IMR-90 (cell line): Measurements from ENCODE around the gene STAC2. TPM values are rescaled to one million over a fixed set of nuclear protein-coding genes. Genes with fewer than 3 reads are reported as not detected.
"Not testable (repeated sequence)": the region's sequence is repeated elsewhere in the genome, so short reads cannot be mapped to it uniquely, and the experiment has no call there.

Source experiments
- ATAC-seq: fragments of 200-7000 bp; cut with Tn5 transposase; 2 replicates; pipeline ENCODE4 v1.9.1; 2020; ENCODE audit warnings: low read depth, mild to moderate bottlenecking, moderate library complexity
- BruUV-seq: library from RNA; stranded (reverse); fragments of 400-500 nt; replicated peaks from 2 replicates; lab custom pipeline; 2021; lab: Mats Ljungman, UMichigan
- CTCF ChIA-PET: fragments of 300-600 bp; formaldehyde crosslinking; extraction: SDS; loops from one replicate; lab custom pipeline; 2021; ENCODE audit warnings: antibody characterized with exemption; lab: Yijun Ruan, JAX
- POLR2A ChIA-PET: fragments of 300-600 bp; sonication (Branson Sonifier 250); formaldehyde crosslinking; loops from one replicate; lab custom pipeline; 2022; ENCODE audit warnings: antibody characterized with exemption; ENCODE audit not compliant: unreplicated experiment; lab: Charles Lee
- DNase-seq: peaks from one replicate; pipeline ENCODE4 v3.0.0; 2013
- H2AFZ ChIP-seq: replicated peaks from 2 replicates; pipeline ENCODE3; 2013; ENCODE audit warnings: low read length, mild to moderate bottlenecking; ENCODE audit not compliant: poor library complexity
- H2AK5ac ChIP-seq: 2 replicates; pipeline ENCODE4 v1.6.1; 2013; ENCODE audit warnings: low read depth, low read length, inconsistent platforms
- H2AK9ac ChIP-seq: replicated peaks from 2 replicates; pipeline ENCODE3; 2013; ENCODE audit warnings: mild to moderate bottlenecking, low read depth, low read length, moderate library complexity; ENCODE audit not compliant: poor library complexity
- H2BK120ac ChIP-seq: 2 replicates; pipeline ENCODE4 v1.6.1; 2013; ENCODE audit warnings: low read depth, low read length, inconsistent platforms
- H2BK15ac ChIP-seq: 3 replicates; pipeline ENCODE4 v1.6.1; 2013; ENCODE audit warnings: low read depth, low read length, inconsistent platforms
- H2BK20ac ChIP-seq: 2 replicates; pipeline ENCODE4 v1.6.1; 2013; ENCODE audit warnings: low read depth, mild to moderate bottlenecking, inconsistent platforms, low read length, moderate library complexity
- H2BK5ac ChIP-seq: 2 replicates; pipeline ENCODE4 v1.6.1; 2013; ENCODE audit warnings: mild to moderate bottlenecking, low read depth, low read length, inconsistent platforms; ENCODE audit not compliant: poor library complexity, severe bottlenecking
- H3K14ac ChIP-seq: replicated peaks from 2 replicates; pipeline ENCODE4 v1.6.1; 2013; ENCODE audit warnings: low read depth, low read length, inconsistent platforms
- H3K18ac ChIP-seq: 2 replicates; pipeline ENCODE4 v1.6.1; 2013; ENCODE audit warnings: low read depth, low read length, control low read depth
- H3K23ac ChIP-seq: 2 replicates; pipeline ENCODE4 v1.6.1; 2013; ENCODE audit warnings: low read depth, low read length, inconsistent platforms
- H3K27ac ChIP-seq: 2 replicates; pipeline ENCODE4 v1.5.1; 2013; ENCODE audit warnings: mild to moderate bottlenecking, control low read depth, low read length; ENCODE audit not compliant: insufficient read depth
- H3K27me3 ChIP-seq: 2 replicates; pipeline ENCODE4 v1.6.1; 2013; ENCODE audit warnings: low read length; ENCODE audit not compliant: control insufficient read depth, insufficient read depth
- H3K36me3 ChIP-seq: 2 replicates; pipeline ENCODE4 v1.6.1; 2013; ENCODE audit warnings: low read length, mixed read lengths; ENCODE audit not compliant: control insufficient read depth, insufficient read depth
- H3K4ac ChIP-seq: 2 replicates; pipeline ENCODE4 v1.6.1; 2013; ENCODE audit warnings: low read depth, low read length, inconsistent platforms
- H3K4me1 ChIP-seq: 2 replicates; pipeline ENCODE4 v1.6.1; 2013; ENCODE audit warnings: low read length, mixed read lengths; ENCODE audit not compliant: control insufficient read depth, insufficient read depth
- H3K4me2 ChIP-seq: 2 replicates; pipeline ENCODE4 v1.6.1; 2013; ENCODE audit warnings: low read depth, mild to moderate bottlenecking, control low read depth, low read length, moderate library complexity
- H3K4me3 ChIP-seq: 2 replicates; pipeline ENCODE4 v1.5.1; 2013; ENCODE audit warnings: low read depth, mild to moderate bottlenecking, control low read depth, low read length, moderate library complexity; ENCODE audit not compliant: insufficient read depth
- H3K56ac ChIP-seq: 2 replicates; pipeline ENCODE4 v1.6.1; 2013; ENCODE audit warnings: low read length, inconsistent platforms; ENCODE audit not compliant: insufficient read depth; ENCODE audit errors: extremely low read depth
- H3K79me1 ChIP-seq, 2 experiments: 2 replicates each; pipeline ENCODE4 v1.6.1; 2013; ENCODE audit warnings: low read length in 2 of 2, inconsistent platforms in 1 of 2, low read depth in 1 of 2
- H3K9ac ChIP-seq: 2 replicates; pipeline ENCODE4 v1.6.1; 2013; ENCODE audit warnings: low read depth, low read length, control low read depth
- H3K9me1 ChIP-seq: 2 replicates; pipeline ENCODE4 v1.6.1; 2013; ENCODE audit warnings: low read length, inconsistent platforms; ENCODE audit not compliant: insufficient read depth
- H3K9me3 ChIP-seq: 2 replicates; pipeline ENCODE4 v1.6.1; 2013; ENCODE audit warnings: low read length; ENCODE audit not compliant: control insufficient read depth, insufficient read depth
- H4K20me1 ChIP-seq: 2 replicates; pipeline ENCODE4 v1.6.1; 2013; ENCODE audit warnings: low read length, inconsistent platforms; ENCODE audit not compliant: insufficient read depth
- H4K5ac ChIP-seq: 2 replicates; pipeline ENCODE4 v1.6.1; 2013; ENCODE audit warnings: mild to moderate bottlenecking, low read depth, low read length, control low read depth
- H4K8ac ChIP-seq, 2 experiments: 2 replicates each; pipeline ENCODE4 v1.6.1; 2013; ENCODE audit warnings: low read depth in 2 of 2, low read length in 2 of 2, control low read depth in 1 of 2, inconsistent platforms in 1 of 2
- H4K91ac ChIP-seq: 2 replicates; pipeline ENCODE4 v1.6.1; 2013; ENCODE audit warnings: low read depth, low read length, inconsistent platforms; ENCODE audit not compliant: insufficient read depth
- WGBS, 2 experiments: methylation state at CpG; one replicate each; pipeline versions ENCODE4 v1.1.5 to v1.1.7; 2013; ENCODE audit warnings: missing lambda C conversion rate in 2 of 2; ENCODE audit not compliant: insufficient read length in 1 of 2; ENCODE audit errors: extremely low coverage in 2 of 2; 5-methylcytosine and 5-hydroxymethylcytosine counted together
- dilution Hi-C: fragments of 300-500 bp; cut with HindIII; formaldehyde crosslinking; loops from one replicate; pipeline ENCODE4 v1.14.3; 2018; ENCODE audit warnings: low sequenced_read_pairs; ENCODE audit not compliant: unreplicated experiment
- in situ Hi-C: fragments of 300-500 bp; cut with MboI; formaldehyde crosslinking; loops from 3 replicates; pipeline ENCODE4 v1.14.3; 2019; ENCODE audit warnings: low sequenced_read_pairs, inconsistent platforms, mixed read lengths
- intact Hi-C: fragments of 100-400 bp; cut with micrococcal nuclease; formaldehyde crosslinking; loops from 2 replicates; pipeline ENCODE4 v1.10.0; 2022
- polyA plus RNA-seq, 3 experiments: library from polyadenylated mRNA; depleted of rRNA; stranded (reverse); fragments of >200 nt; gene quantifications; 2 replicates each; pipeline ENCODE4 v1.2.3, GENCODE V29; 2012; ENCODE audit warnings: low replicate concordance in 1 of 3
- total RNA-seq: library from RNA; depleted of rRNA; stranded (reverse); fragments of >200 nt; gene quantifications from 2 replicates; pipeline ENCODE4 v1.2.3, GENCODE V29; 2012

STAC2 gene
- total and polyA plus RNA-seq, 2 of the 4 experiments (the other 2 are of a cell fraction): 0.02 TPM; not detected in 1

- H3K4ac ChIP-seq, H3K79me1 ChIP-seq, H2AK5ac ChIP-seq, H3K4me3 ChIP-seq, H2AFZ ChIP-seq, H4K91ac ChIP-seq, H2BK20ac ChIP-seq, H3K14ac ChIP-seq, H3K4me1 ChIP-seq, H2BK15ac ChIP-seq, in situ Hi-C loops, H3K9ac ChIP-seq, H3K27me3 ChIP-seq, intact Hi-C loops, H2BK120ac ChIP-seq, H3K56ac ChIP-seq, DNase-seq, H3K9me1 ChIP-seq, H3K23ac ChIP-seq, H4K8ac ChIP-seq, H3K4me2 ChIP-seq, H2BK5ac ChIP-seq, ATAC-seq, H3K27ac ChIP-seq, POLR2A ChIA-PET, H2AK9ac ChIP-seq, H3K9me3 ChIP-seq, H3K18ac ChIP-seq, H4K20me1 ChIP-seq, dilution Hi-C loops, H4K5ac ChIP-seq, BruUV-seq, H3K36me3 ChIP-seq: not testable (repeated sequence)
- CTCF ChIA-PET: interaction anchor here (1.5 kb wide), 1 partner anchor 14 kb away, joined by 7 read pairs; no protein-coding TSS in a partner anchor
- WGBS, 2 experiments: no CpG with 5 or more reads among the region's 12 CpGs
Observed at GRCh38 chr17:39250076-39250475, 24.3 kb upstream of the STAC2 start.
